Measurements from ENCODE around the gene IQSEC1.

- TF ChIP-seq CTCF (IDR thresholded peaks at IDR 0.05) (no peak), EZH2 (IDR thresholded peaks at IDR 0.05; ENCODE audit: borderline replicate concordance, insufficient read depth, low read depth, low read length, poor library complexity, severe bottlenecking) (no peak)
Observed at GRCh38 chr3:12943124-12944021, 129.9 kb downstream of the IQSEC1 start.
